Neural cell (in vitro differentiated cells): Measurements from ENCODE around the gene SZT2.

Experiments used
- EZH2 ChIP-seq: fragments of 200-600, 300-800 bp; shearing (Covaris generic), sonication (generic); IDR thresholded peaks from 2 replicates; pipeline ENCODE4 v1.6.1; 2014; ENCODE audit warnings: antibody characterized with exemption, low read length, borderline replicate concordance, mild to moderate bottlenecking; ENCODE audit not compliant: insufficient read depth, poor library complexity, severe bottlenecking
- TF ChIP-seq, protein P1 (sequence below): fragments of 450-650 bp; IDR thresholded peaks from 2 replicates; pipeline ENCODE4 v1.5.1; 2014; ENCODE audit warnings: antibody characterized with exemption, mild to moderate bottlenecking, moderate library complexity; ENCODE audit not compliant: poor library complexity, severe bottlenecking

DNA sequence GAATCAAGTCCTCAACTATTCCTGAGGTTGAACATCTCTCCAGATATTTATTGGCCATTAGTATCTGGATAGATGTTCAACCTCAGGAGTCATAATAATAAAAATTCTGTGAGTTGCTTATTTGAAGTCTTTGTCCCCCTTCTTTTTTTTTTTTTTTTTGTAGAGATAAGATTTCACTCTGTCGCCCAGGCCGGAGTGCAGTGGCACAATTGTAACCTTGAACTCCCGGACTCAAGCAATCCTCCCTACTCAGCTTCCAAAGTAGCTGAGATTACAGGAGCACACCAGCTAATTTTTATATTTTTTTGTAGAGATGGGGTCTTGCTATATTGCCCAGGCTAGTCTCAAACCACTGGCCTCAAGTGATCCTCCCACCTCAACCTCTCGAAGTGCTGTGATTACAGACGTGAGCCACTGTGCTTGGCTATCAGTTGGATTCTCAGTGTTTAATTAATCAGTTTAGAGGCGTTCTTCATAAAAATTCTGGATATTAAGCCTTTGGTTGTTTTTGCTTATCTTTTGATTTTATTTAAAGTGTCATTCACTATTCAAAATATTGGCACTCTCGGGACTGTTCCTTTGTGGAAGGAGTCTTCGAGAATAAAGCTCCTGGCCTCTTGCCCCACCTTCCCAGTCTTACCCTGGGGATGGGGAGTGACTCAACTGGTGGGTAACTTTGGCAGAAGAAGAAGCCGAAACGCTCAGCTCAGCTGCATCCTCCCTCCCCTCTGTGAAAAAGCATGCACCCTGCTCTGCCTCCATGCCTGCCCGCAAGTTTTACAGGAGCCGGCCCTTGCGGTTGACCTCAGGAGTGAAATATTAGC is 75.2 kb downstream of the SZT2 start:
- TF ChIP-seq, protein P1, sequence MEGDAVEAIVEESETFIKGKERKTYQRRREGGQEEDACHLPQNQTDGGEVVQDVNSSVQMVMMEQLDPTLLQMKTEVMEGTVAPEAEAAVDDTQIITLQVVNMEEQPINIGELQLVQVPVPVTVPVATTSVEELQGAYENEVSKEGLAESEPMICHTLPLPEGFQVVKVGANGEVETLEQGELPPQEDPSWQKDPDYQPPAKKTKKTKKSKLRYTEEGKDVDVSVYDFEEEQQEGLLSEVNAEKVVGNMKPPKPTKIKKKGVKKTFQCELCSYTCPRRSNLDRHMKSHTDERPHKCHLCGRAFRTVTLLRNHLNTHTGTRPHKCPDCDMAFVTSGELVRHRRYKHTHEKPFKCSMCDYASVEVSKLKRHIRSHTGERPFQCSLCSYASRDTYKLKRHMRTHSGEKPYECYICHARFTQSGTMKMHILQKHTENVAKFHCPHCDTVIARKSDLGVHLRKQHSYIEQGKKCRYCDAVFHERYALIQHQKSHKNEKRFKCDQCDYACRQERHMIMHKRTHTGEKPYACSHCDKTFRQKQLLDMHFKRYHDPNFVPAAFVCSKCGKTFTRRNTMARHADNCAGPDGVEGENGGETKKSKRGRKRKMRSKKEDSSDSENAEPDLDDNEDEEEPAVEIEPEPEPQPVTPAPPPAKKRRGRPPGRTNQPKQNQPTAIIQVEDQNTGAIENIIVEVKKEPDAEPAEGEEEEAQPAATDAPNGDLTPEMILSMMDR = no peak
- TF ChIP-seq EZH2 = no peak
